ENCODE measurements around the gene SNAP29.
A peak's percentile ranks its signal among the peaks of the same experiment; 100 is the strongest.
"Not testable (repeated sequence)": the region's sequence is repeated elsewhere in the genome, so short reads cannot be mapped to it uniquely, and the experiment has no call there.

Gene SNAP29

DNA sequence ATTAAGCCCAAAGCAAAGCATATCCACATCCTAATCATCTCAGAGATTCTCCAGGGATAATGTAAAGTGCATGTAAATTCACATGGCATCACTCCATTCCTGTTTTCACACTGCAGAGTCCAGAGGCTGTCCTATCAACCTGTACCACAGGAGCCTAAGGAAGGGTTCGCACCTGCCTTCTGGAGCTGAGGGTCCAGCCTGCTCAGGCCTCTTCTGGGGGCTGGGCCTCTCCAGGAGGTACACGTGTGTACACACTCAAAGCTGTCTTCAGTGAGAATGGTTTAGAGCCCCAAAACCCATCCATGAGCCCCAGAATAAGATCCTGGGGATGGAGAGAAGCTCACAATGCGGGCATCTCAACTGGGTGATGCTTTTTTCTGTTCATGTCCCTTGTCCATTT, 24.1 kb upstream of the SNAP29 start:
- DNase-seq (ENCODE audit: low read depth in 2 of 2) = no peak

DNA sequence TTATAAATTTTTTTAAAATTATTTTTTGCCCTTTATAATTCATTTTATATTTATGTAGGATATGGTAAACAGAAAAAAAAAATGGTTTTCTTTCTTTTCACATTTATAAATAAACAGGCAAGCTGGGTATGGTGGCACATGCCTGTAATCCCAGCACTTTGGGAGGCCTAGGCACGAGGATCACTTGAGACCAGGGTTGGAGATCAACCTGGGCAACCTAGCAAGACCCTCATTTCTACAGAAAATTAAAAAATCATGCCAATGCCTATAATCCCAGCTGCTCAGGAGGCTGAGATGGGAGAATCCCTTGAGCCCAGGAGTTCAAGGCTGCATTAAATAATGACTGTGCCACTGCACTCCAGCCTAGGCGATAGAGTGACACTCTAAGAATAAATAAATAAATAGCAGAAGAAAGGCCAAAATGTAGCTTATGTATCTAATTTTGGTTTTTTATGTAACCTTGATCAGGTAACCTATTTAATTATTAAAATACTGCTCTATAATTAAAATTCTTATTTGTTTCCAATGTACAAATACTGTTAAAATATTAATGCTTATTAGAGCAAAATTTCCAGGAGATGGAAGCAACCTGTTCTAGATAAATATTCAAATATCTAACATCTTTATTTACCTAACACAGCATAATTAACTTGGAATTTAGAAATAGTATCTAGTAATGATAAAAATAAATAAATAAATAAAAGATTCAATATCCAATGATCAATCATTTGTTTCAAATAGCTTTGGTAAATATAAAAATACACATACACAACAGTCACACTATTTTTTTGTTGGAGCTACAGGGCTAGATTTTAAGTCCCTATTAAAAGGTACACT, 21.6 kb upstream of the SNAP29 start:
- no peak for DNase-seq (ENCODE audit: low read depth in 2 of 2)

DNA sequence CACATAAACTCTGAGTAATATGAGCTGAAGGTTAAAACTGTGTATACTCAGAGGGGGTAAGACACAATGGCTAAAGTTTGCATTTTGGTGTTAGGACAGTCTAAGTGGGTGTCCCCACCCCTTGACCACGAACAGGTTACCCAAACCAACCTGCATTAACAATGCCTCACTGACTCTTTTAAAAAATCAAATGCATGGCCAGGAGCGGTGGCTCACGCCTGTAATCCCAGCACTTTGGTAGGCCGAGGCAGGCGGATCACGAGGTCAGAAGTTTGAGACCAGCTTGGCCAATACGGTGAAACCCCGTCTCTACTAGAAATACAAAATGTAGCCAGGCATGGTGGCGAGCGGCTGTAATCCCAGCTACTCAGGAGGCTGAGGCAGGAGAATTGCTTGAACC, 19.5 kb upstream of the SNAP29 start:
- not testable (repeated sequence) for DNase-seq (ENCODE audit: low read depth in 2 of 2)

DNA sequence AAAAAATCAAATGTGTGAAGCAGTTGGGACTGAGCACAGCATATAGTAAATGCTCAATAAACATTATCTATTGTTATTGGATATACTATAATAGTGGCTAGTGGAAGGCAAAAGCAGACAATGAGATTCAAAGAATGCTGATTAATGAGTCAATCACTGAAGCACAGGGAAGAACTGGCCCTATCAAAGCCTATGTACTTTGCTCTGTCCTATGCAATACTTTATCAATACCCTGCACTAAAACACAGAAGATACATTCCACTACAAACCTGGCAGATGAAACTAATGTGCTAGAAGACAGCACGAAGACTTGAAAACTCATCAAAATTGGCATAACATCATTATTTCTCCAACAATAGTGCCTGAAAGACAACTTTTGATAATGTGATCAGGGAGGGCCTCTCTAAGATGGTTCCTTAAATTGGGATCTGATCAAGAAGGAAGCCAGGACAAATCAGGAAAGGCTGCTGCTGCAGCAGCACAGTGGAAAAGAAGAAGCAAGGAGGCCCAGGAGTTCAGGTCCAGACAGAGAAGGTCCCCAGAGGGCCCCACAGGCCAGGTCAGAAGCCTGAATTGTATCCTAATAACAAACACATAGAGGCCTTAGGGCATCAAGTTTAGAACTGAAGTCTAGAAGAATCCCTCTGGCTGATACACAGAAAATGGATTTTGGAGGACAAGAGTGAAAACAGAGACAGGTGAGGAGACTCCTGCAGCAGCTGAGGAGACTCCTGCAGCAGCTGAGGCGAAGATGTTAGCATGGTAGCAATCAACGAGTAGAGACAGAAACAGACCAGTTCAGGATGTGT, 18.8 kb upstream of the SNAP29 start:
- DNase-seq (ENCODE audit: low read depth in 2 of 2) = no peak

DNA sequence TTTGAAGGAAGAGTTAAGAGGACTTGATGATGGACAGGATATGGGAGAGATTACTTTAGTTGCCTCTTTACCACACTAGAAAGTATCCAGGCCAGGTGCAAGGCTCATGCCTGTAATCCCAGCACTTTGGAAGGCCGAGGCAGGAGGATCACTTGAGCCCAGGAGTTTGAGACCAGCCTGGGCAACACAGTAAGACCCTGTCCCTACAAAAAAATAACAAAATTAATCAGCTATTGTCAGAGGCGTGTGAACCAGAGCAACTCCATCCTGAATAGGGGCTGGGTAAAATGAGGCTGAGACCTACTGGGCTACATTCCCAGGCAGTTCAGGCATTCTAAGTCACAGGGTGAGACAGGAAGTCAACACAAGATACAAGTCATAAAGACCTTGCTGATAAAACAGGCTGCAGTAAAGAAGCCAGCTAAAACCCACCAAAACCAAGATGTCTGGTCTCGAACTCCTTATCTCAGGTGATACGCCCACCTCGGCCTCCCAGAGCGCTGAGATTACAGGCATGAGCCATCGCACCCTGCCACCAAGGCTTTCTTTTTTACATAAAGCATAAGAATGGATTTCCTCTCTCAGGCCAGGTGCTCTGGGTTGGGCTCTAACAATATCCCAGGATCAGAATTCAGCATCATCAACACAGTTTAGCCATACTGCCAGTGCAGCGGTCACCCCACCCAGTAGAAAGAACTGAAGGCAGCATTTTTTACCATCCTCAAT, 18.0 kb upstream of the SNAP29 start:
- DNase-seq (ENCODE audit: low read depth in 2 of 2) = no peak

DNA sequence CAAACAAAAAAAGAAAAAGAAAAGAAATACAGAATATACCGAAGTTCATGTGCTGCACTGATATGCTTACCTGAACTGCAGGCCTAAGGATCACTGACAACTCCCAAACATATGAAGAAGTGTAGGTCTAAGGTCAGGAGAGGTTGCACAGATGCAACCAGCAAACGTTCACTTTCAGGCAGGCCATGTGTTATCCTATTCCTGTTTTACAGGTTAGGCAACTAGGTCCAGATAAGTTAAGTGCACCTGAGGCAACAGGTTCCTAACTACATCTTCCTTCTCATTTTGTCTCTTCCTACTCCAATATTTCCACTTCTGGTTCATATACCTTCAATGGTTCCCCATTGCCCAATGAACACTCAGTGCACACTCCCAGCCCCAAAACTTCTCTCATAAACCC, 15.3 kb upstream of the SNAP29 start:
- DNase-seq (ENCODE audit: low read depth in 2 of 2) = no peak

DNA sequence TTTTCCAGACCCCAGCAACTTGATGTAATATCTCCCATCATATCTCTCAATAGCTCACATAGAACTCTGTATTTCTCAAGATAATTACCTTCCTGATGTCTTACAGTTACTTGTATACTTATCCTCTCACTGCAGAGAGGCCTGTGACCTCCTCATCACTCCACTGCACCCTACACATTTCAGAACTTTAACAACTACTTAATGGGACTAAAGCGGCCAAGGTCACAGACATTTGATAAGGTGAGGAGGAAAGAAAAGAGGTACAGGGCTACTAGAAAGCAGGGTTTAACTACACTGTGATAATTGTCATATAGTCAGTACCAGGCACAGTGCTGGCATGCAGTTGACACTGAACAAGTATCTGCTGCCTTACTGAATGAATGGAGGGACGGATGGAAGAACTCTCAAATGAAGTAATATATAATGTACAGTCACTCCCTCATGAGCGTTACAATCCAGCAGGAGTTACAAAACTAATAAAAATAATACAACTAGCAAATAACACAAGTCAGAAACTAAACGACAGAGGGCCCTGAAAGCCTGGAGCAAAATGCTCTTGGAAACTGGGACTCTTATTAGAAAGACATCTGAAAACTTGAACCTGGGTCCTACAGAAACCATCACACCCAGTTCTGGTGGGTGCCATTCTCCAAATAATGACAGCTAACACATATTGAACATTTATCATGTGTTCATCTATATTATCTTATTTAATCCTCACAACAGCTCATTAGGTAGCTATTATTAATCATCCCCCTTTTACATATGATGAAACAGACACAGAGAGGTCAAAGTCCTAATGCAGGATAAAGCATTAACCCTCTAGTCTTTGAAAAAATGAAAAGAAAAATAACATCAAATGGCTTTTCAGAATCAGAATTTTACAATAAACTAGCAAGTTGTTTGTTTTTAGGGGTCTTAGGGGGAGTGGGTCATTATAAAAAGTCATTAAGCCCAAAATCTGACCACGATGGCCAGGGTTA, 14.5 kb upstream of the SNAP29 start:
- no peak for DNase-seq (ENCODE audit: low read depth in 2 of 2)

DNA sequence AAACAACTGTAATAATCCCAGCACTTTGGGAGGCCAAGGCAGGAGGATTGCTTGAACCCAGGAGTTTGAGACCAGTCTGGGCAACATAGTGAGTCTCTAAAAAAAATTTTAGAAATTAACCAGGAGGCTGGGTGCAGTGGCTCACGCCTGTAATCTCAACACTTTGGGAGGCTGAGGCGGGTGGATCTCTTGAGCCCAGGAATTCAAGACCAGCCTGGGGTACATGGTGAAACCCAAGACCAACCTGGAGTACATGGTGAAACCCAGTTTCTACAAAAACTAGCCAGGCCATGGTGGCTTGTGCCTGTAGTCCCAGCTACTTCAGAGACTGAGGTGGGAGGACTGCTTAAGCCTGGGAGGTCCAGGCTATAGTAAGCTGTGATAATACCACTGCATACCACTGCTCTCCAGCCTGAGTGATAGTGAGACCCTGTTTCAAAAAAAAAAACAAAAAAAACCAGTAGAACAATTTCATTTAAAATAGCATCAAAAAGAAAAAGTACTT, 11.4 kb upstream of the SNAP29 start:
- DNase-seq (ENCODE audit: low read depth in 2 of 2) = no peak

DNA sequence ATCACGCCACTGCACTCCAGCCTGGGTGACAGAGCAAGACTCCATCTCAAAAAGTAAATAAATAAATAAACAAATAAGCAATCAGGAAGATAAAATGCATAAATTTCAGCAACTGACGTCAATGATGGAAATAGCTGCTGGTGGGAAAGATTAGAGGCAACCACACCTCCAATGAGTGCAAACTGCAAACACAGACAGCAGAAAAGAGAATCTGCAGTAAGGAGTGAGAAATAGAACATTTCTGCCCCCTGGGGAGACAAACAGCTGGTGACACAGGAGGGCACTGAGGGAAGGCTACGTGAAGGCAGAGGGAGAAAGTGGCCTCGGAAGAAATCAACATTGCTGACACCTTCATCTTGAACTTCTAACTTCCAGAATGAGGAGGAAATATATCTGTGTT, 6.7 kb upstream of the SNAP29 start:
- no peak for DNase-seq (ENCODE audit: low read depth in 2 of 2)

DNA sequence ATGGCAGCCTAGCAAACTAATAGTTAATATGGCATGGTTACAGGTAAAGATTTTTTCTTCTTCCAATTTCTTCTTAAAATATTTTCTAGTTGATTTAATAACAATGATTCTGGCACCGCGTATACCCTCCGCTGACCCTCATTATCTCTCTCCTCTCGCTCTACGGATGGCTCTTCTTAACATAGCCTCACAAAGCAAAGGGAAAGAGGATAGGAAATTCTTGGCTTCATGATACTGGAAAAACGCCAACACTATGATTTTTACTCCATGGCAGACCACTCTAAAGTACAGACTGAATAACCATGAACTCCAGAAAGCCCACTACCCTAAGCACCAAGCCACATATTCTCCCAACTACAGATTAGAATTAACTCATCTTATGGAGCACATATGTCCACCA, 6.3 kb upstream of the SNAP29 start:
- no peak for DNase-seq (ENCODE audit: low read depth in 2 of 2)

DNA sequence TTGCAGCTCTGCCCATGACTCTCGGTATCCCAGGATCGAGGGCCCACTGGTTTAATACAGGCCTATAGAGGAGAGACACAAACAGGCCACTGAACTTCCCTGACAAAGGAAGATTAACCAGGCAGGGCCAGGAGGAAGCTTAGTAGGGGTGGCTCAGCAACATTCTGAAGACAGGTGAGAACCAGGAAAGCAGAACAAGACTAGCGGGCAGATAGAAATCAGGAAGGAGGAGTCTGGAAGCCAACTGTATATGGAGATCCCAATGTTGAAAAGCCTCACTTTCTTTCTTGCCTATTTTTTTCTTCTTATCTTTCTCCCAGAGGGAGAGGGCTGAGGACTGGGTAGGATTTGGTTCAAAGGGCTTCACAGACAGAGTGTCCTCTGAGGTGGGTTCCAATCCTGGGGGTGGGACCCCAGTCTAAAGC, 5.6 kb upstream of the SNAP29 start:
- DNase-seq (ENCODE audit: low read depth in 2 of 2) = no peak

DNA sequence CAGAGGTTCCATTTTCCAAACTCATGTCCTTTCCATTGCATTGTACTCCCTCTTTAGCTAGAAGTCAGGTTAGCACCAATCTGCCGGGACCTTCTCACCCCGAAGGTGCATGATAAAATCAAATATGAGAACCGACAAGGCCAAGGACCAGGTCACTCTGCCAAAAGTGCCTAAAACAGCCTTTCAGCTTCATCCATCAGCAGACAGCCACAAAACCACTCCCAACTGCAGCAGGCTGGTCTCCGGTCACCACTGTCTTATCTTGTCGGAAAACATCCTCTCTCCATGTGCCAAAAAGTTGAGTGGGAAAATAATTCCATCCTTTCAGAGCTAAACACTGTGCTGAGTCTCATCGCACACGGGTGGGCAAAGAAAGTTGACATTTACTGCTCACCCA, 1.6 kb upstream of the SNAP29 start:
- no peak for DNase-seq (ENCODE audit: low read depth in 2 of 2)

DNA sequence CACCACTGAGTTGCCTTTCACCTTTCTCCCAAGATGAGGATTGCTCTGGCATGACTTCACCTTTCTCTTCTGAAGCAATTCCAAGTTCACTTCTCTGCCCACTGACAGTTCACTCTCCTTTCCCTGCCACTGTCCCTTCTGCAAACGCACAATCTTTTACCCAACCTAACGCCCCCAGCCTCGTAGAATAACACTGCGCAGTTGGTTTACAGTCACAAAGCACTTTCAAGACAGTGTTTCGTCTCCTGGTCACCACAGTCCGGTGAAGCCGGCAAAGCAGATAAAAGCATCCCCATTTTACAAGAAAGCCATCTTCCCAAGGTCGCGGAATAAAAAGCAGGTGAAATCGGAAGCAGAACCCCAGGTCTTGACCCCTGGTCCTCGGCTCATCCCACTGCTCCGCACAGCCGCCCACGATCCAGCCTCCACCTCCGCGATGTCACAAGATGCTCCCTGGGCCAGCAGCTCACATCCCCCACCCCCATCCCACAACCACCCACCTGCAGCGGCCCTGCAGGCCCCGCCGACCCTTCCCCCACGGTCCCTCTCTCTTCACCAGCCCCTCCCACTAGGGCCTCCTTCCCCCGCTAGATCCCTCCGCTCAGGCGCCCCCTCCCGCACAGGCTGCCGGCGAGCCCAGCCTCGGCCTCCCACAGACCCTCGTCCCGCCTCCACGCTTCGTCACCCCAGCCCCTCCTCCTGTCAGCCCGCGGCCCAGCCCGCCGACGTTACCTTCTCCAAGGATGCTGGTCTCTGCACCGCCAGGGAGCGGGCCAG, 781 bp upstream of the SNAP29 start:
- DNase-seq (ENCODE audit: low read depth in 2 of 2) = peak; percentile 74 to 78

DNA sequence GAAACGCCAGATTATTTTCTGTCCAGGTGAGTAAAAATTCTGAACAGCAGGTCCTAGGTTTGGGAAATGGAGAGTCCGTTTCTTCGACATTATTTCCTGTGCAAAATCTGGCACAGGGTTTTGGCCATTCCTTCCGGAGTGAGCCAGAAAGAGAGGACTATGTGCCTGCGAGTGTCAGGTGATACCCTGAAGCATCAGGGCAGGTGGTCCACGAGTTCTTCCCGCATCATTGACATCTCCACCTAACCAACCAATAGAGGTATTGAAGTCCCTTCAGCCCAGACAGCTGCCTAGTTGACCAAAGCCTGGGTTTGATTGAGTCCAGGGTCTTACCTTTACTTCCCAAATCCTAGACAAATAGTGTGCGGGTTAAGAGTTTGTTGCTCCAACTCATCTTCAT, 808 bp downstream of the SNAP29 start:
- no peak for DNase-seq (ENCODE audit: low read depth in 2 of 2)

DNA sequence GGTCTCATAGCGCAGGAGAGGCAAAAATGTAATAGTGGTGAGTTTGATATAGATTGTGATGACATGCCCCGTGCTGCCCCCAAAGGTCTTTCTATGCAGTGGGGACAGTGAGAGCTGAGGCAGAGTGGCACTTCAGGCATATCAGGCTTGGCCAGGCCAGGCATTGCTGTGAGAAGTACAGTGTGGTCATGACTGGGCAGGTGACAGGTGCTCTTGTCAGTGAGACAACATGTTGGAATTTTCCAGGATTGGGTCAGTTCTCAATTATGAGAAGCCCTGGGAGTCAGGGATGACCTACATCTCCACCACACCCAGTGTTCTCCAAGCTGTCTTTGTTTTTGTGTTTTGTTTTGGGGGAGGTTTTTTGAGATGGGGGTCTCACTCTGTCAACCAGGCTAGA, 3.7 kb downstream of the SNAP29 start:
- no peak for DNase-seq (ENCODE audit: low read depth in 2 of 2)

DNA sequence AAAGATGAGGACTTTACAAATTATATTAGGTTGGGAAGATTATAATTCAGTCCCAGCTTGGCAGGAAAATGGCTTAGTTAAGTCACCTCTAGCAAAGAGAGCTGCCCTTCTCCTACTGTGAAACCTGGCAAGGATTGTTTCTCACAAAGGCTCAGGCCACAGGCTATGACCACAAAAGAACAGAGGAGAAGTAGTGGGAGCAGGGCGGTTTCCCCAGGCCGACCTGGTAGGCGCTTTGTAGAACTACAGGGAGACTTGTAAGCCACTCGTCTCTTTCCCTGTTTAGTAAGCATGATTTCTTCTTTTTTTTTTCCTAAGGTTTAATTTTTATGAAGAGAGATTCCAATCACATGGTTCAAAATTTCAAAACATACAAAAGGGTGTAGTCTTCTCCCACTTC, 4.6 kb downstream of the SNAP29 start:
- DNase-seq (ENCODE audit: low read depth in 2 of 2) = no peak

DNA sequence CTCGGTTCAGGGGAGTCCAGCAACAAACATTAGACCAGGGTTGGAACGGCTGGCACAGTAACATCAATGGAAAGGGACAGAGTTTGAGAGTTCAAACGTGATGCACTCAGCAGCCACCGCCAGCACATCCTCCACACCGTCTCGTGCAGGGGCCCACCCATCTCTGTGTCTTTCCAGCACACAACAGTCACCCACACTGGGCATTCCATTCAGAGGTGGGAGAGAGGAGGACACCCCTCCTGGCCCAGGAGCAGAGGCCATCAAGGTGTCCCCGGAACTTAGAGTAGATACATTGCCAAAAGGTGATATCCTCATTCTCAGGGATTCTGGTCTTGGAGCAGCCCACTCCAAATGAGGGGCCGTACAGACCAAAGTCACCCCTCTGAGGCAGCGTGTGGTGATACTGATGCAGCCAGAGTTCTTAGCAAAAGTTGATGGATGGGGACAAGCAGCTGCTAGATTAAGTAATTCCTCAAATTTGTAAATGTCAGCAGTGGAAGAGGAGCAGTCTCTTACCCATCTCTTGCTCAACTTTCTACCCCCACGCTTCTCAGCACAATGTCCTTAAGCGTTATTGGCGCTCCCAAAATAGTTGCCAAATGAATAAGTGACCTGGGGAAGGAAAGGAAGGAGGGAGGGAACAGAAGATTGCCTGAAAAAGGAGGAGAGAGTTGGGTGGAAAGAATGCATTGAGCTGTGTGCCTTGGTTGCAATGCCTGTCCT, 5.5 kb downstream of the SNAP29 start:
- no peak for DNase-seq (ENCODE audit: low read depth in 2 of 2)

DNA sequence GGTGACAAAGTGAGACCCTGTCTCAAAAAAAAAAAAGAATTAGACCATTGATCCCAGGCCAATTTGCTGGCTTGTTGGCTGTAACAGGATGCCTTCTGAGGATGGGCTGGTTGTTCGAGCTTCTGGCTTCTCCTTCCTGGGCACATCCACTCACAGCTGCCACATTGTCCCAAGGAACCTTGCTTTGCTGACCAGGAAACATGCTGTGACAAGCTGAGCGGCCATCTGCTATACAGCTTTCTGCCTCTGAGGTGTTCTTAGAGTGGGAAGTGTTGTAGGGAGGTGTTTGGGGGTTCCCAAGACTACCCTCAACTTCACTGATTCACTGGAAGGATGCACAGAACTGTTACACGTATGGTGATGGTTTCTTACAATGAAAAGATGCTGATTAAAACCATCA, 6.5 kb downstream of the SNAP29 start:
- DNase-seq (ENCODE audit: low read depth in 2 of 2) = no peak

DNA sequence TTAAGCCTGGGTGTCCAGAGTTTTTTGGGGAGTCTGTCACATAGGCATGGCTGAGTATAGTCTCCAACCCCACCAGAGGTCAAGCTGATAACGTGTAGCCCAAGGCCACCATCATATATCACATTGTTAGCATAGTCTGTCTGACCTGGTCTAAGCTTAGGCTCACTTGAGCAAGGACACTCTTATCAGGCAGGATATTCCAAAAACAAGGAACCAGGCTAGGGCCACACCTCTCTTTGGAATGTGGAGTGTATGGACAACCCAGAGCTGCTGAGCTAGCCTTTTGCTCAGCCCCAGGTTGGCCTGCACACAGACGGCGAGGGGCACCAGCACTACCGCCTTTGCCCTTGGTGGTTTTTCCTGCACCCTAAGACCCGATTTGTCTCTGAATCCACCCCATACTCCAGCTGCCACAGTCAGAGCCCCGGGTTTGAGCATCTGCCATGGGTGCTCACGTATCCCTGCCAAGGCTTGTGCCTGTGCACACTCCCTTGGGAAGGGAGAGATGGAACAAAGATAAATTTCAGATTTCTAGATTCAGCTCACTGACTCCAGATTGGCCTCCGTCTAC, 7.2 kb downstream of the SNAP29 start:
- no peak for DNase-seq (ENCODE audit: low read depth in 2 of 2)
